ENCODE results near the gene NAPG. TPM values are rescaled to one million over a fixed set of nuclear protein-coding genes. Genes with fewer than 3 reads are reported as not detected.

Gene NAPG
- total RNA-seq, 1 experiment from 2014 or later, result 54.0 TPM

GRCh38 chr18:10511236-10511635 is 14.6 kb upstream of the NAPG start:
- Histone ChIP-seq H3K9me3 (ENCODE audit: low read depth, low read length, poor library complexity, severe bottlenecking) (peaks cover 13% of the 10 kb centered on the region), H3K36me3 (ENCODE audit: insufficient read depth, low read length, poor library complexity, severe bottlenecking) (no peaks in the 10 kb centered on the region), H3K4me3 (ENCODE audit: low read depth, low read length, poor library complexity, severe bottlenecking) (no peak overlapping the region), H3K4me1 (ENCODE audit: insufficient read depth, low read length, poor library complexity, severe bottlenecking) (peaks cover 26% of the 10 kb centered on the region), H3K27me3 (replicated peaks; ENCODE audit: insufficient read depth, low read depth, low read length, poor library complexity) (no peaks in the 10 kb centered on the region), H3K27ac (ENCODE audit: low read depth, low read length, poor library complexity, severe bottlenecking) (no peak overlapping the region)
- no TSS peak for BruUV-seq (replicated peaks)
- TF ChIP-seq, protein P1, sequence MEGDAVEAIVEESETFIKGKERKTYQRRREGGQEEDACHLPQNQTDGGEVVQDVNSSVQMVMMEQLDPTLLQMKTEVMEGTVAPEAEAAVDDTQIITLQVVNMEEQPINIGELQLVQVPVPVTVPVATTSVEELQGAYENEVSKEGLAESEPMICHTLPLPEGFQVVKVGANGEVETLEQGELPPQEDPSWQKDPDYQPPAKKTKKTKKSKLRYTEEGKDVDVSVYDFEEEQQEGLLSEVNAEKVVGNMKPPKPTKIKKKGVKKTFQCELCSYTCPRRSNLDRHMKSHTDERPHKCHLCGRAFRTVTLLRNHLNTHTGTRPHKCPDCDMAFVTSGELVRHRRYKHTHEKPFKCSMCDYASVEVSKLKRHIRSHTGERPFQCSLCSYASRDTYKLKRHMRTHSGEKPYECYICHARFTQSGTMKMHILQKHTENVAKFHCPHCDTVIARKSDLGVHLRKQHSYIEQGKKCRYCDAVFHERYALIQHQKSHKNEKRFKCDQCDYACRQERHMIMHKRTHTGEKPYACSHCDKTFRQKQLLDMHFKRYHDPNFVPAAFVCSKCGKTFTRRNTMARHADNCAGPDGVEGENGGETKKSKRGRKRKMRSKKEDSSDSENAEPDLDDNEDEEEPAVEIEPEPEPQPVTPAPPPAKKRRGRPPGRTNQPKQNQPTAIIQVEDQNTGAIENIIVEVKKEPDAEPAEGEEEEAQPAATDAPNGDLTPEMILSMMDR (conservative IDR thresholded peaks at IDR 0.05; ENCODE audit: low read depth, low read length), result no peak
- no peak for TF ChIP-seq EZH2 (IDR thresholded peaks at IDR 0.05; ENCODE audit: borderline replicate concordance, low read depth, low read length, poor library complexity, severe bottlenecking)
- intact Hi-C loops (cut with micrococcal nuclease; ENCODE audit: unreplicated experiment), result no loop called here
- CTCF ChIA-PET, result no interaction called here
- DNase-seq (ENCODE audit: low spot score), result no peak
- POLR2A ChIA-PET (ENCODE audit: low non-redundant PET), result no interaction called here

DNA sequence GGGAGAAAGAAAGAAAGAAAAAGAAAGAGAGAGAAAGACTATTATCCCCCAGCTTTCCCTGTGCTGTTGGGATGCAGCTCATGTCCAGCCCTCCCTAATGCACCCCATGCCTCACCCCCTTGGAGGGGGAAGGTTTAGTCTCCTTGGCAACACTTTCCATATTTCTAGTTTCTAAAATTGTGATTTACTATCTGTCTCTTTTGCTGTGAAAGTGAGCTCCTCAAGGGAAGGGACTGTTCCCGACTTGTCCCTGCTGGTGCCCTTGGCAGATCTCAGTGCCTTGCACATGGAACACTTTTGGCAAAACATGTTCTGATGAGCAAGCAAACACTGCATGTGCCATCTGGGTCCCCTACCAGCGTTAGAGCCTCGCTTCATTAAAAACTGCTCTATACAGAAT is 11.7 kb upstream of the NAPG start:
- intact Hi-C loops (cut with micrococcal nuclease; ENCODE audit: unreplicated experiment), result no loop called here
- BruUV-seq (replicated peaks), result no TSS peak
- POLR2A ChIA-PET (ENCODE audit: low non-redundant PET), result no interaction called here

GRCh38 chr18:10514601-10515000 is 11.2 kb upstream of the NAPG start:
- peak; percentile 53 for DNase-seq (ENCODE audit: low spot score)
- no peak for TF ChIP-seq EZH2 (IDR thresholded peaks at IDR 0.05; ENCODE audit: borderline replicate concordance, low read depth, low read length, poor library complexity, severe bottlenecking)
- TF ChIP-seq, protein P1 (conservative IDR thresholded peaks at IDR 0.05; ENCODE audit: low read depth, low read length), result no peak
- H3K36me3 ChIP-seq (ENCODE audit: insufficient read depth, low read length, poor library complexity, severe bottlenecking), result no peaks in the 10 kb centered on the region
- intact Hi-C loops (cut with micrococcal nuclease; ENCODE audit: unreplicated experiment), result no loop called here
- no peak overlapping the region for H3K4me3 ChIP-seq (ENCODE audit: low read depth, low read length, poor library complexity, severe bottlenecking)
- BruUV-seq (replicated peaks), result no TSS peak
- CTCF ChIA-PET, result no interaction called here
- H3K9me3 ChIP-seq (ENCODE audit: low read depth, low read length, poor library complexity, severe bottlenecking), result peaks cover 5% of the 10 kb centered on the region
- peak overlapping the region; percentile 43 for H3K27ac ChIP-seq (ENCODE audit: low read depth, low read length, poor library complexity, severe bottlenecking)
- POLR2A ChIA-PET (ENCODE audit: low non-redundant PET), result no interaction called here
- H3K4me1 ChIP-seq (ENCODE audit: insufficient read depth, low read length, poor library complexity, severe bottlenecking), result peaks cover 47% of the 10 kb centered on the region
- no peaks in the 10 kb centered on the region for H3K27me3 ChIP-seq (replicated peaks; ENCODE audit: insufficient read depth, low read depth, low read length, poor library complexity)

More for the DNA sequence above, 11.7 kb upstream of the NAPG start:
- Histone ChIP-seq H3K9me3 (ENCODE audit: low read depth, low read length, poor library complexity, severe bottlenecking) (peaks cover 5% of the 10 kb centered on the region), H3K36me3 (ENCODE audit: insufficient read depth, low read length, poor library complexity, severe bottlenecking) (no peaks in the 10 kb centered on the region), H3K27me3 (replicated peaks; ENCODE audit: insufficient read depth, low read depth, low read length, poor library complexity) (no peaks in the 10 kb centered on the region), H3K4me1 (ENCODE audit: insufficient read depth, low read length, poor library complexity, severe bottlenecking) (peaks cover 42% of the 10 kb centered on the region), H3K4me3 (ENCODE audit: low read depth, low read length, poor library complexity, severe bottlenecking) (no peak overlapping the region), H3K27ac (ENCODE audit: low read depth, low read length, poor library complexity, severe bottlenecking) (peak overlapping the region; percentile 43)
- DNase-seq (ENCODE audit: low spot score), result no peak
- TF ChIP-seq EZH2 (IDR thresholded peaks at IDR 0.05; ENCODE audit: borderline replicate concordance, low read depth, low read length, poor library complexity, severe bottlenecking), result no peak
- TF ChIP-seq, protein P1 (conservative IDR thresholded peaks at IDR 0.05; ENCODE audit: low read depth, low read length), result no peak
- CTCF ChIA-PET, result interaction anchor here (0.5 kb wide), 1 partner anchor 52 kb away, joined by 6 read pairs; no protein-coding TSS in a partner anchor
